HUES48 (cell line): ENCODE data around the gene APBB1.

ENCODE experiments used
- H3K27ac ChIP-seq: one replicate; pipeline ENCODE4 v1.7.0; 2013; ENCODE audit warnings: low read depth, low read length, inconsistent platforms
- H3K27me3 ChIP-seq: 2 replicates; pipeline ENCODE4 v1.6.1; 2013; ENCODE audit warnings: mild to moderate bottlenecking, low read length; ENCODE audit not compliant: control insufficient read depth, insufficient read depth
- H3K36me3 ChIP-seq: 2 replicates; pipeline ENCODE4 v1.6.1; 2013; ENCODE audit warnings: low read length; ENCODE audit not compliant: control insufficient read depth, insufficient read depth
- H3K4me1 ChIP-seq: 2 replicates; pipeline ENCODE4 v1.6.1; 2013; ENCODE audit warnings: mild to moderate bottlenecking, low read length; ENCODE audit not compliant: control insufficient read depth, insufficient read depth
- H3K4me3 ChIP-seq: 2 replicates; pipeline ENCODE4 v1.5.1; 2013; ENCODE audit warnings: mild to moderate bottlenecking, low read depth, low read length
- H3K9ac ChIP-seq: 2 replicates; pipeline ENCODE4 v1.6.1; 2013; ENCODE audit warnings: mild to moderate bottlenecking, low read depth, low read length, moderate library complexity
- H3K9me3 ChIP-seq: 2 replicates; pipeline ENCODE4 v1.6.1; 2013; ENCODE audit warnings: low read length; ENCODE audit not compliant: control insufficient read depth, insufficient read depth

Gene APBB1

DNA sequence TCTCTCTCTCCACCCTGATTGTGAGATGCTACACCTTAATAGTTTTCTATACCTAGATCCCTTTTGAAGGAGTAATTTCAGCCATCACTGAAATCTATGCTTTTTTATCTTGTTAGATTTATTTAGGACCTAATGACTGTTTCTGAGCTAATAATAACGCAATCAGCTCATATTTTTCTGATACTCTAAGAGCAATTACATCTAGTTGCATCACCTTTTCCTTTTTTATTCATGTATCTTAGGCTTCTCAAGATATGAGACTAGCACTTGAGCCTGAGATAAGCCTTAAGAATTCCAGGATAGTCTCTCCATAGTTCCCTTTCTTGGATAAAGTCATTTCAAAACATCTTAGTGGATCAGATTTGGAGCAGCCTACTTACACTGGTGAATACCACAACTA, 73.5 kb downstream of the APBB1 start:
- H3K9ac ChIP-seq: no peak overlapping the region
- H3K9me3 ChIP-seq: no peaks in the 10 kb centered on the region
- no peaks in the 10 kb centered on the region for H3K27me3 ChIP-seq
- no peaks in the 10 kb centered on the region for H3K4me1 ChIP-seq
- no peak overlapping the region for H3K4me3 ChIP-seq
- no peak overlapping the region for H3K27ac ChIP-seq
- H3K36me3 ChIP-seq: no peaks in the 10 kb centered on the region
